ENCODE measurements around the gene ANKRD66.
A peak's percentile ranks its signal among the peaks of the same experiment; 100 is the strongest.
"Not testable (repeated sequence)": the region's sequence is repeated elsewhere in the genome, so short reads cannot be mapped to it uniquely, and the experiment has no call there.

The ANKRD66 gene

DNA sequence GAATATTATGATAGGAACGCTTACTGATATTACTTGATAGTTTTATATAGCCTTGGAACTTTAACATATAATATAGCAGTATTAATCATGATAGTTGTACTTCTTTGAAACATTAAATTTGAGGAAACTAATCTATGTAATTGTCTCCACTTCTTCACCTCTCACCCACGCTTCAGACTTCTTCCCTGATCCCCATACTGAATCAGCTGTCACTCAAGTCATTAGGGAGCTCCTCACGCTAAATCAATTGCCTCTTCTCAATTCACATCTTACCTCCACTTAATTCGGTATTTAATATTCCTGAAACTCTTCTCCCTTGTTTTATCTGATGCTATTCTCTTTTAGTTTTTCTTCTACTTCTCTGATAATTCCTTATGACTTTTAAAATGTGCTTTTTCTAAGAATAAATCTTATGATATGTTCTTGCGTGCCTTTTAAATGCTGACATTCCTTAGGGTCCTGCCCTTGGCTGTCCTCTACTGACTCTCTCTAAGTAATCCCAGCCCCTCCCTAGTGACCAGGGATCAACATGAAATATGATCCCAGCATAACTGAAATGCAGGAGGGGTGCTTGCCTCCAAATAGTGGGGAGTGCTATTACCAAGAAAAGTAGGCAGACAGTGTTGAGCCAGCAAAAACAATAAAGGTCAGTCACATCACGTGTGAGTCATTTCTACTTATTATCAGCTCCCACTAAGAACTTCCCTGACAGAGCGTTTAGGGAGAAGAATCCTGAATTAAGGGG is 9.9 kb downstream of the ANKRD66 start:
- no peak for DNase-seq

DNA sequence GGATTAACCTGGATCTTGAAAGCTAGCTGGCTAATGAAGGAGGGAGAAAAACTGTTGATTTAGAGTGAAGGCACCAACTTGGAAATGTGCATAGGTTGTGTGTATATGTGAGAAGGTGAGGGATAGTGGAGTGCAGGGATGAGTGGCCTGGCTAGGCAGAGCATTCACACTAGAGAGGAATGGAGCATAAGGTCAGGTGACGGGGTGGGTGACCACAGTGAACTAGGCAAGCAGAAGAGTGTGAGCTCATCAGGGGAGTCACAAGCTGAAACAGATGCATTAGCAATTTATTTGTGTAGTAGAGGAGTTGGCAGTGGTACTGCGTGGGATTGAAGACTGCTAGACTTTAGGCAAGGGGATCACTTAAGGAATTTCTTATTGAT is 10.5 kb downstream of the ANKRD66 start:
- DNase-seq, result no peak

DNA sequence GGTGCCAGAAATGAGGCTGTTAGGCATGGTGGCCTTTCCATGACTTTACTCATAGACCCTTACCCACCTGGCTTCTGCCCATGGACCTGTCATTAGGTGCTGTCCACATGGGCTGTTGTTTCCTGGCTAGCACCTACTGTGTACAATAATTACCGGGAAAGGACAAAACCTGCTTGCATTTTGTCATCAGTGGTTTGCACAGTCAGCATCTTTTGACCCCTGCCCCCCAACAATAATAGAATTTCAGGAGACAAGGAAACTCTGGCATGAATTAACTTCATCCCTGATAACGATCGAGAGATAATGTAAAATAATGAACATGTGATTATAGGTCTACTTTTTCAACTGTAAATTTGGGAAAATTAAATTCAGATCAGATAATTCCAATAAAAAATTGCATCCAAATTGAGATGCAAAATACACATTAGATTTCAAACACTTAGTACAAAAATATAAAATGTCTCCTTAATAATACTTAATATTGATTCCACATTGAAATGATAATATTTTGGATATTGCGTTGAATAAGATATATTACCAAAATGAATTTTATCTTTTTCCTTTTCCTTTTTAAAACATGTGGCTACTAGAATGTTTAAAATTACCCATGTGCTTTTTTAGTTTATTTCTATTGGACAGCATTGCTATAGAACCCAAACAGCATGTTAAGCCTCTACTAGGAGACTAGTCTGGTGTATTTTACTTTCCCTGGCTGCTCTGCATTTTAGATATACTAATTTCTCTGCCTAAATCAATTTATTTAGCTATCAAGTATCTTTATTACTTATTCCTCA is 12.4 kb downstream of the ANKRD66 start:
- no peak for DNase-seq

DNA sequence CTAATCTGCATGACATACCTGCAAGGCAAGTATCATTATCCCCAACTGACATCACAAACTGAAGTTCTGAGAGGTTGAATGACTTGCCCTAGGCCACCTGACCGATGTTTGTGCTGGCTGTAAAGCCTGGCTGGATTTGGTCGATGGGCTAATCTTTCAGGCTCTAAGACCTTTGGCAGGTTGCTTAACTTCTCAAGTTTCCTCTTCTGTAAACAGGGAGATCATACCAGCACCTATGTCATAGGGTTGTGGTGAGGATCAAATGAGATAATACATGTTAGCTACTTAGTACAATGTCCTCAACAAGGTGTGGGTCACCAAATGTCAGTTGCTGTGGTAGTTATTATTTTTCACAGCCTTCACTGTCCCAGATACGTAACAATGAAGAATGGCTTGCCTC is 14.2 kb downstream of the ANKRD66 start:
- DNase-seq, result no peak

DNA sequence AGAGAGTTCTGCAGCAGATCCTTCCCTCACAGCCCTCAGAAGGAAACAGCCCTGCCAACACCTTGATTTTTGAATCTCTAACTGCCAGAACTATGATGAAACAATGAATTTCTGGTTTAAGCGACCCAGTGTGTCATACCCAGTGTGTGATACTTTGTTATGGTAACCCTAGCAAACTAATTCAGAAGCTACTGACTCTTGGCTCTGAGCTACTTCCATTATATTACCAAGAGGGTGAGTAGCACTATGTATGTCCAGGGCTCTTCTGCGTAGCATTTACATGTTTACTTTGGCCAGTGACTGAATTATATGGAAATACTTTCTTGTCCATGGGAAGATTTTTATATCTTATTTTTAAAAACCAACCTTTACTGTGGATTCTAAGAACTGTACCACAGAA is 16.7 kb downstream of the ANKRD66 start:
- no peak for DNase-seq

DNA sequence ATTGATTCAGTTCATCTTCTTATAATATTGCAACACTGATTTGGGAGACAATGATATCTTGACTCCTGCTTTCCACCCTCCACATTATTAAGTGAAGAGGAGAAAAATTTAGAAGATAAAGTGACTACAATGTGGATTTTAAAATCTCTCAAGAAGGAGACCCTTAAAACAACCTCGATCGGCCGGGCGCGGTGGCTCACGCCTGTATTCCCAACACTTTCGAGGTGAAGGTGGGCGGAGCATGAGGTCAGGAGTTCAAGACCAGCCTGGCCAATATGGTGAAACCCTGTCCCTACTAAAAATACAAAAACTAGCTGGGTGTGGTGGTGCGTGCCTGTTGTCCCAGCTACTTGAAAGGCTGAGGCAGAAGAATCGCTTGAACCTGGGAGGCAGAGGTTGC is 17.5 kb downstream of the ANKRD66 start:
- not testable (repeated sequence) for DNase-seq

DNA sequence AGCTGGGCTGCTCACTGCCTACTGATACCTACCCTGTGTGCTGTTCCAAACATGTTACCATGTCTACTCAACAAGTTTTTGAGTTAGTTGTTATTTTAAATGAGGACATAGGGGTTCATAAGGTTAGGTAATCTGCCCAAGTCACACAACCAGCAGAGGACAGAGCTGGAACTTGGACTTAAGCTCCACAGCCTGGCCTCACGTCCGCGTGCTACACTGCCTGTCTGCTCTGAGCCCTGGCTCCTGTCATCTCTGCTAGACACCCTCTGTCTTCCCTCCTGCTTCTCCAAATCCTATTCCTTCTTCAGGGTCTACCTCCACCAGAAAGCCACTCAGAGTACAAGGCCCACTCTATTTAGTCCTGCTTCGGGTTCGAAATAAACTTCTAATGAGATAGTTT is 18.2 kb downstream of the ANKRD66 start:
- no peak for DNase-seq

DNA sequence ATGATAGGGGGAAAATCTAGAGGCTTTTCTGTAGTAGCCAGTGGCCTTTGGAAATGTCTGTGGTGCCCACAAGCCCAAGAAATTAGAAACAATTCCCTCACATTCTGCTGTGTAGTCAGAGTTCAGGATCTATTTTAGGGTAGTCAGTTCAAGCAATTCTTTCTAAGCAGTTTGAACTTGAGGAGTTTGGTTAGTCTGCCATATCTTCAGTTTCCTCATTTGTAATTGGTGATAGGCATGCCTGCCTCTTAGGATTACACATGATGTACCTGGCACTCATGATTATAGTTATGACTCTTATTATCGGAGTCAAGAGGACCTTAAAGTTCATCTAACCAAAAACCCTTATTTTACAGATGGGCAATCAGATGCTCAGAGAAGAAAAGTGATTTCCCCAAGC is 25.3 kb downstream of the ANKRD66 start:
- no peak for DNase-seq

DNA sequence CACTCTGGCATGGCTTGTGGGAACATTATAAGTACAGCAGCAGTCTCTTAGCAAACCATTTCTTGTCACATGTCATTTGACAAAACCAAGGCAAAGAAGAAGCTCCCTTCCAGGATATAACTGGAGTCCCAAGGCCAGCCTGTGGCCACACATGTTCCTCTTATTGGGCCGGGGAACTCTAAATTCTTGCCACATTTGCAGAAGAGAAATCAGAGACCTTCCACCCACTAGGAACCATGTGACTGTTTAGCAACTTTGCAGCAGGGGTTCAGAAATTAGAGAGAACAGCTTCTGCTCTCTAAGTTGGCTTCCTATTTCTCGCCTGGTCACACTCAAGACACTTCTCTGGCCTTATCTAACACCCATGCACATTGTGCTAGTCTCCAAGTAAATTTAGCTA is 26.0 kb downstream of the ANKRD66 start:
- DNase-seq, result peak; percentile 26

DNA sequence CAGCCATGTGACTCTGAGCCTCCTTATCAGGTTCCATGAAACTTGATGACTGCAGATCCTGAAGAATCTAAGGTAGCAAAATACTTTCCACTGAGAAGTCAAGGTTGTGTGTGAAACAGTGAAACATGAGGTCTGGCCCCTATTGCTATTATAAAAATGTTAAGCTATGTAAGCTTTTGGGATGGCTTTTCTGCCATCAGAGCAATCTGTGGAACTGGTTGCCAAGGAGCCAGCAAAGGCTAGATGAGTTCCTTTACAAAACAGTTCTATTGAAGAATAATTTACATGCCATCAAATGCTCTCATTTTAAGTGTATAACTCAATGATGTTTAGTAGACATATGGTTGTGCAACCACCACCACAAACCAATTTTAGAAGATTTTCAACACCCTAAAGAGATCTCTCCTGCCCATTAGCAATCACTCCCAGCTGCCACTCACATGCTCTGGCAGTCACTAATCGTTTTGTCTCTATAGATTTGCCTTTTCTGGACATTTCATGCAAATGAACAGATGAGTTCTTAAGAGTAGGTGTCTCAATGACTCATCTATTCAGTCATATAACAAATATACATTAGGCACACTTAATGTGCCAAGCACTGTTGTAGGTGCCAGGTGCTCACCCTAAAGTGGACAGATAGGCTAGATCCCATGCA is 26.6 kb downstream of the ANKRD66 start:
- no peak for DNase-seq

DNA sequence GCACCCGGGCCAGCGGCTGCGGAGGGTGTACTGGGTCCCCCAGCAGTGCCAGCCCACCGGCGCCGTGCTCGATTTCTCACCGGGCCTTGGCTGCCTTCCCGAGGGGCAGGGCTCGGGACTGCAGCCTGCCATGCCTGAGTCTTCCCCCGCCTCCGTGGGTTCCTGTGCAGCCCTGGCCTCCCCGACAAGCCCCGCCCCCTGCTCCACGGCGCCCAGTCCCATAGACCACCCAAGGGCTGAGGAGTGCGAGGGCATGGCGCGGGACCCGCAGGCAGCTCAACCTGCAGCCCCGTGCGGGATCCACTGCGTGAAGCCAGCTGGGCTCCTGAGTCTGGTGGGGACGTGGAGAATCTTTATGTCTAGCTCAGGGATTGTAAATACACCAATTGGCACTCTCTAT is 28.0 kb downstream of the ANKRD66 start:
- not testable (repeated sequence) for DNase-seq

DNA sequence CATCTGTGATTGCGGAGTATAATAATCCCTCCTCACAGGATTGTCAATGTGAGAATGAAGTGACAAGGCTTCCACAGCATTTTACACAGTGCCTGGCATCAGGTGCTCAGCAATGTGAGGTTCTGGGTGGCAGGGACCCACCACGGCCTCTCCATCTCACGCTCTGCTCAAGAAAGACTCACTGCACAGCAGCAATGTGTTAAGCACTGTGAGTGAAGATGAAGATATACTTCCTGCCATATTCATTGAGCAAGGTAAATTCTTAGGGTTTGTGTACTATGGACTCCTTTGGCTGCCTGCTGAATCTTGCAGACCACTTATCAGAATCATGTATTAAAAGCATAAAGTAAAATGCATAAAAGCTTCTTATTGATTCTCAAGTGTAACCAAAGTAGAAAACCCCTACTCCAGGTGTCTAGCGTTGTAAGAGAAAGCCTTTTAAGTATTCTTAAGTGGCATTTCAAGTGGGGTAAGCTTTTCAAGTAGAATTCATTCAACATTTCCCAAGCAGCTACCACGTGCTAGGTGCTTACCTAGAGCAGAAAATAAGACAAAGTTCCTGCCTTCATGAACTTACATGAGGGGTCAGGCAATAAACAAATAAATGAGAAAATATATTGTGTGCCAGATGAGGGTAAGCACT is 29.5 kb downstream of the ANKRD66 start:
- no peak for DNase-seq

DNA sequence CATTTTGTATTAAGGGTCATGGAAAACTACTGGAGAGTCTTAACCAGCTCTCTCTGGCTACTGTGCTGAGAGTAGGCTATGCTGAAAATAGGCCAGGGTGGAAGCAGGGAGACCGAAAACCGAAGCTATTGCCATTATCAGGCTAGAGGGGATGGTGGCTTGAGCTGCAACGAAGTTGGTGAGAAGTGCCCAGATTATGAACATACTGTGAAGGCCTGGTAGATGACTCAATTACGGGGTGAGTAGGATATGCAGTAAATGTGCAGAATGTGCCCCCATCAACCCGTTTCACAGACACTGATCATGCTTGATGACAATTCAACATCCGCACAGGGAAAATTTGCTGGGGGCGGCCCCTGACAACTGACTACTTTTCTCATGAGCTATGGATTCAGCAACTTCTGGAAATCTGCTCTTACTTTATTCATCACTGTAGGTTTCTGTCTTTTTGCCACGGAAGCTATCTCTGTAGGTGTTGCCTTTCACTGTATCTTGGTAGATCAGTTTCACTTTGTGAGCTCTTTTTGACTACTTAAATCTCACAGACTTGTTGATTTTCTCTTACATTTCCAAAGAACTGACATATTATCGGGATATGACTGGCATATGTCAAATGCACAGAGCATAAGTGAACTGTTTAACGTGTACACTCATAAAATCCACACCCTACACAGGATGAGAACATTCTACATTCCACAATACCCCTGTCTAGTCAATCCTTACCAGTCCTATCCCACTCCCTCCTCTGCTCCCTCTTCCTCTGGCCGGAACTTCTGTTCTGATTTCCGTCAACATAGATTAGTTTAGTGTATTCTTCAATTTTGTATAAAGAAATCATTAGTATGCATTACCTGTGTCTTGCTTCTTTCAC is 31.0 kb downstream of the ANKRD66 start:
- DNase-seq, result no peak

DNA sequence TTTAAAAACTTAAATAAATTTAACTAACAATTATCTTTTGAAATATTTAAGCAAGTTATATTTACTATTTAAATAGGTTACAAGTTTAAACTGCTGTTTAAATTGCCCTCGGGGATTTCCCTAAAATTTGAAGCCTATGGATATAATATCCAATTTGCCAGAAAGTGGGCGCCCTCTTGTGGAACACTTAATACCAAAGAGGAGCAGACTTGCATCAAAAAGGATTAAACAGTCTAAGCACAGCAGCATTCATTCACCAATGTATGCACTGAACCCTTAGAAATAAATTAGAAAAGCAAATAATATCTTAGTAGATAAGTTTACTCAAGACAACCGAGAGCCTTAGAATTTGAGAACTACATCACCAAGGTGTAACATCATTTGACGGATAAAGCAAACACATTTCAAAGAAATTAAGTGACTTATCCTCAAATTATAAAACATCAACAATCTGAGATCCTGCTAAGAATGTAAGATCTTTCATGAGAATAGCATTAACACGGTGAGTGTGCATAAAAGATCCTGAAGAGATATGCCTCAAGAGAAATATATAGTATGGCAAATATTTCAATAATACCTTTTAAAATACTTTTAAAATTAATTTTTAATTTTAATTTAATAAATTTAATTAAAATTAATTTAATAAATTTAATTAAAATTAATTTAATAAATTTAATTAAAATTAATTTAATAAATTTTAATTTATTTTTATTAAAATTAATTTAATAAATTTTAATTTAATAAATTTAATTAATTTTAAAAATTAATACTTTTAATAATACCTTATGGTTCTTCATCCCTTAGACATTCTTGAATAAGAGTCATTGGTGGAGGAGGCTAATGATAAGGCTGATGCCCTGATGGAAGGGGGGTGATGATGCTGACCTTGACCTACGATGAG is 35.0 kb downstream of the ANKRD66 start:
- DNase-seq, result peak; percentile 18

DNA sequence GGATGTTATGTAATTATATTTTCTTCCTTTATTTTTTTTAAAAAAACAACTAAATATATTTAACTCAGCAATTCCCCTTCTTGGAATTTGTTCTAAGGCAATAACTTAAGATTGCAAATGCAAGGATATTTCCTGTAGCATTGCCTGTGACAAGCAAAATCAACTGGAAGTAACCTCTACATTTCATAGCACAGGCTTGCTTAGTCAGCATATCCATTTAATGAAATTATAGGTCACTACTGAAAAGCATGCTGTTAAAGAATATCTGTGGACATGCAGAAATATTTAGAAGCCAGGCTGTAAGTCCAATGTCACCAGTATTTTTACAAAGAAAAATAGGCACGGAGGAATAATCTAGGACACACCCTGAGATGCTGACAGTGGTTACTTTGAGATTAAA is 37.8 kb downstream of the ANKRD66 start:
- no peak for DNase-seq

DNA sequence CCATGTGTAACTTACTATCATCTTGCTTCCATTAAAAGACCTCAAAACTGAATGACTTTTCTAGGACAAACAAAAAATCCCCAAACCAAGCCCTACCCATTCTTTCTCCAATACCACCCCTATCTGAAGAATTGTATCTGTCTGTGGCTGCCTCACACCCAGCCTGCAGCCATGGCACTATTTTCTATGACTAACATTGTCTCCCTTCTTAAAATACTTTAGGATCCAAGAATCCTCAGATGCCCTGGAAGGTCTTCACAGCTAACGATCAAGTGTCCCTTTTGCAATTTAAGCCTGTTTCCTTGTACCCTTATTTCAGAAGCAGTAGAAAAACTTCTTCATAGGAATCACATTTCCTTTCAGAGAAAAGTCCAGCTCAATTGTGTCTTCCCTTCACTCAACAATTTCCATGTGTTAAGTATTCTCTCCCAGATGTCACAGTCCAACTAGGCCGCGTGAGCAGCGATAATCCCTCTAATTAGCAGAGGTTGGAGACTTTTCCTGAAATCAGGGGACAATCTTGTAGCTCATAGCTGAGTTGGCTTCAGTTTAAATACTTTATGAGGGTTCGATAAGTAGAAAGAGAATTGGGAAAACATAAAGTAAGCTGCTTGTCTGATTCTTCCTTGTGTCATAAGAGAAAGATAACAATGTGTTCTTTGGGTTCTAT is 41.3 kb downstream of the ANKRD66 start:
- DNase-seq, result no peak

DNA sequence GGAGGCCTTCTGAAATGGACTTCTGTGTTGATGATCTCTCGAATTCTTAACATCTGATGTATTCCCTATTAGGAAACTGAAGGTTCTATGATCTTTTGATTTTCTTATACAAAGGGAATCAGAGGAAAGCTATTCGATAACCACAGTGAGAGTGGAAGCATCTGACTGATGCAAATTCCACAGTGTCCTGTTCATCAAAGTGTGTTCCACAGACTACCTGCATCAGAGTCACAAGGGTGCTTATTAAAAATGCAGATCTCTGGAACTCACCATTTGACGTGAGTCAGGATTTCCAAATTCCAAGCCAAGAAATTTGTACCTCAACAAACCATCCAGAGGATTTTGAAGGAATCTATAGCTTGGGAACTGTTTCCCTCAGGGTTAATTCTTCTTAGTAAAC is 42.1 kb downstream of the ANKRD66 start:
- DNase-seq, result no peak

DNA sequence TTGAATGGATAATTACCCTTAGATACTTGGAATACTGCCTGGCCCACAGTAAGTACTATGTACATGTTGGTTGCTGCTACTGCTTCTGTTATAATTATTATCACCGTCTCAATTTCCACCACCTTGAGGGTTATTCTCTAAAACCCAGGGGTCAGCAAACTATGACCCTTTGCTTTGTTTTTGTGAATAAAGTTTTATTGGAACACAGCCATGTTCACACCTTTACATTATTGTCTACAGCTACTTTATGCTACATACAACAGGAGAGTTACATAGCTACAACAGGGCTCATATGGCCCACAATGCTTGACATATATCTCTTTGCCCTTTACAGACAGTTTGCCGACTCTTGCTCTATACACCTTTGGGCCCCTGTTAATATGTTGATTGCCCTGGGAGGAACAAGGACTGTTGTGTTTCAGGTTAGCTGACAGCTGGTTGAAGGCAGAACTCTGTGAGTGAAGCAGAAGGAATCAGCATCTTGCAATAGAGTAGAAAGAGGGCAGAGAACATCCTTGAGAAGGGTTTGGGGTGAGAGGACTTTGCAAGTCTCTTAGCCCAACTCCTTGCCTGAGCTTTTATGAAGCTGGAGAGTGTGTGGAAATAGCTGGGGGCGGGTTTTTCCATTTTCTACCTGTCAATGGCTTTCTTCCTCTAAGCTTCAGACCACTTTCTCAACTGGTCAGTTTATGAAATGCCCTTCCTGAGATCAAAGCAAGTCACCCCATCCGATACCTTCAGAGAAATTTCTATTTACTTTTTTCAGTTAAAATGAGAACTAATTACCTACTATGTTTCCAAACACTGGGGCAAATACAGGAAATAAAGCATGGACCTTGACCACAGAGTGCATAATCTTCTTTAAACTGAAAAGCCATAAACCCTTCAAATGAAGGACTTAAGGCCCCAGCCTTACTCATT is 43.0 kb downstream of the ANKRD66 start:
- DNase-seq, result no peak

DNA sequence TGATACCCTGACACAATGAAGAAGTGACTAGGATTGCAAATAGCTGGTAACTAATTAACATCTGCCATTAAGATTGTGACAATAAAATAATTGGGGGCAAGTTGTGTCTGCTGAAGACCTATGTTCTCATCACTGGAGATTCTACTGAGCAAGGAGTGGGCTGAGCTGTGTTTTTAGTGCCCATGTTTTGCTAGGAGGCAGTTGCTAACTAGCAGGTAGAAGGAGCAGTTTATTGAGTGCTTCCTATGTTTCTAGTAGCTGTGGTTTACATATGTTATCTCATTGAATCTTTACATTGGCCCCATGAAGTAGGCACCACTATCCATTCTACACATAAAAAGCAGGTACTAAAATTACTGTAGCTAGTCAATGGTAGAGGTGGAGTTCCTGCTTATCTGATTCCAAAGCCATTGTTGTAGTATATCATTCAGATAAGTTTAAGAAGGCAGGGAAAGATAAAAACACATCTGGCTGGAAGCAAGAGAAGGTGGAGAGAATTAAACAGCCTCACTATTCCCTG is 43.7 kb downstream of the ANKRD66 start:
- no peak for DNase-seq

Data from CD4-positive, alpha-beta T cell treated with Interleukin-10 for 1 hour (primary cell).